SW 1271 (cell line): ENCODE results near the gene GLRX.
A peak's percentile ranks its signal among the peaks of the same experiment; 100 is the strongest.

Experiments used
- DNase-seq, 2 experiments: peaks; one replicate each; lab custom pipeline; 2025; lab: John Stamatoyannopoulos, UW

GLRX gene

GRCh38 chr5:95808686-95809413 is 13.7 kb downstream of the GLRX start:
- no peak for DNase-seq

GRCh38 chr5:95808013-95808685 is 14.4 kb downstream of the GLRX start:
- DNase-seq, result no peak

- DNase-seq, result no peak
Observed at GRCh38 chr5:95806687-95807086, 15.8 kb downstream of the GLRX start.

GRCh38 chr5:95804736-95805539 is 17.6 kb downstream of the GLRX start:
- no peak for DNase-seq

- DNase-seq, result no peak
Observed at GRCh38 chr5:95803271-95804148, 19.0 kb downstream of the GLRX start.

GRCh38 chr5:95801961-95802360 is 20.6 kb downstream of the GLRX start:
- no peak for DNase-seq

GRCh38 chr5:95801532-95801931 is 21.0 kb downstream of the GLRX start:
- no peak for DNase-seq

- DNase-seq, result no peak
Observed at GRCh38 chr5:95800553-95800952, 22.0 kb downstream of the GLRX start.

- no peak for DNase-seq
Observed at GRCh38 chr5:95799191-95799835, 23.2 kb downstream of the GLRX start.

GRCh38 chr5:95798545-95798944 is 24.0 kb downstream of the GLRX start:
- no peak for DNase-seq

- DNase-seq, result no peak
Observed at GRCh38 chr5:95798048-95798447, 24.5 kb downstream of the GLRX start.

GRCh38 chr5:95797301-95797700 is 25.2 kb downstream of the GLRX start:
- no peak for DNase-seq

GRCh38 chr5:95794070-95794516 is 28.4 kb downstream of the GLRX start:
- DNase-seq, result peak in 1 of 2 experiments; percentile 17

GRCh38 chr5:95791751-95792150 is 30.8 kb downstream of the GLRX start:
- no peak for DNase-seq

GRCh38 chr5:95788493-95788892 is 34.0 kb downstream of the GLRX start:
- no peak for DNase-seq

GRCh38 chr5:95786821-95787418 is 35.6 kb downstream of the GLRX start:
- DNase-seq, result no peak

GRCh38 chr5:95784514-95785302 is 37.8 kb downstream of the GLRX start:
- DNase-seq, result no peak

GRCh38 chr5:95783661-95784060 is 38.9 kb downstream of the GLRX start:
- DNase-seq, result no peak

GRCh38 chr5:95782181-95782580 is 40.3 kb downstream of the GLRX start:
- no peak for DNase-seq

GRCh38 chr5:95781101-95781583 is 41.4 kb downstream of the GLRX start:
- DNase-seq, result peak; percentile 78 to 86
